NCI-H2081 treated with DMSO at 0.1 percent for 48 hours (cell line): ENCODE results near the gene FRAT1.
"Not testable (repeated sequence)": the region's sequence is repeated elsewhere in the genome, so short reads cannot be mapped to it uniquely, and the experiment has no call there.

Experiments
- DNase-seq: peaks from one replicate; lab custom pipeline; 2025; lab: John Stamatoyannopoulos, UW

The FRAT1 gene

GRCh38 chr10:97334370-97335175, 15.5 kb downstream of the FRAT1 start, which contains the start of gene FRAT2:
TSS of gene FRAT2 (minus strand) at chr10:97334729. CDS start at chr10:97334572, 157 bp downstream.
- peak; percentile 11 for DNase-seq

- no peak for DNase-seq
Observed at GRCh38 chr10:97335188-97335619, 16.1 kb downstream of the FRAT1 start.

GRCh38 chr10:97336006-97336405, 16.9 kb downstream of the FRAT1 start:
- no peak for DNase-seq

- no peak for DNase-seq
Observed at GRCh38 chr10:97336446-97336845, 17.4 kb downstream of the FRAT1 start.

GRCh38 chr10:97336942-97337831, 18.1 kb downstream of the FRAT1 start:
- no peak for DNase-seq

GRCh38 chr10:97338041-97338440, 19.0 kb downstream of the FRAT1 start:
- DNase-seq = no peak

- DNase-seq = no peak
Observed at GRCh38 chr10:97341416-97341815, 22.3 kb downstream of the FRAT1 start.

- DNase-seq = not testable (repeated sequence)
Observed at GRCh38 chr10:97343664-97344063, 24.6 kb downstream of the FRAT1 start.

GRCh38 chr10:97347317-97347716, 28.2 kb downstream of the FRAT1 start:
- DNase-seq = no peak

- no peak for DNase-seq
Observed at GRCh38 chr10:97349752-97350513, 30.9 kb downstream of the FRAT1 start.

GRCh38 chr10:97353945-97354344, 34.9 kb downstream of the FRAT1 start:
- no peak for DNase-seq

GRCh38 chr10:97355571-97355975, 36.5 kb downstream of the FRAT1 start:
- no peak for DNase-seq

- no peak for DNase-seq
Observed at GRCh38 chr10:97356318-97356914, 37.3 kb downstream of the FRAT1 start.

- no peak for DNase-seq
Observed at GRCh38 chr10:97356918-97357317, 37.8 kb downstream of the FRAT1 start.

- DNase-seq = no peak
Observed at GRCh38 chr10:97358349-97358748, 39.3 kb downstream of the FRAT1 start.

GRCh38 chr10:97358781-97359180, 39.7 kb downstream of the FRAT1 start:
- DNase-seq = no peak

- DNase-seq = no peak
Observed at GRCh38 chr10:97360705-97361536, 41.9 kb downstream of the FRAT1 start.

GRCh38 chr10:97361537-97361901, 42.4 kb downstream of the FRAT1 start:
- no peak for DNase-seq

- no peak for DNase-seq
Observed at GRCh38 chr10:97362310-97363033, 43.4 kb downstream of the FRAT1 start.

GRCh38 chr10:97363071-97363470, 44.0 kb downstream of the FRAT1 start:
- DNase-seq = no peak
